ENCODE results near the gene AK5.

GRCh38 chr1:77447669-77448068, 165.8 kb downstream of the AK5 start:
- TF ChIP-seq CTCF (IDR thresholded peaks at IDR 0.05) (no peak), POLR2A (IDR thresholded peaks at IDR 0.05) (no peak)
